Effector memory CD4-positive, alpha-beta T cell (primary cell): ENCODE results near the gene IPP.
"Not testable (repeated sequence)": the region's sequence is repeated elsewhere in the genome, so short reads cannot be mapped to it uniquely, and the experiment has no call there.

Source experiments
- DNase-seq, 3 donors: peaks; one replicate each; pipeline ENCODE4 v3.0.0-alpha.2; 2020
- H3K27ac ChIP-seq: 2 replicates; pipeline ENCODE4 v1.7.0; 2013; ENCODE audit warnings: mild to moderate bottlenecking, low read length, moderate library complexity; ENCODE audit not compliant: insufficient read depth, poor library complexity, severe bottlenecking
- H3K27me3 ChIP-seq: replicated peaks from 2 replicates; pipeline ENCODE4 v1.7.0; 2013; ENCODE audit warnings: mild to moderate bottlenecking, low read length; ENCODE audit not compliant: insufficient read depth, control insufficient read depth, poor library complexity, severe bottlenecking
- H3K36me3 ChIP-seq: 2 replicates; pipeline ENCODE4 v1.7.0; 2013; ENCODE audit warnings: mild to moderate bottlenecking, low read length, moderate library complexity; ENCODE audit not compliant: control insufficient read depth, insufficient read depth
- H3K4me1 ChIP-seq: 2 replicates; pipeline ENCODE4 v1.7.0; 2013; ENCODE audit warnings: low read length, mild to moderate bottlenecking; ENCODE audit not compliant: control insufficient read depth, insufficient read depth, poor library complexity, severe bottlenecking
- H3K4me3 ChIP-seq: 2 replicates; pipeline ENCODE4 v1.7.0; 2013; ENCODE audit warnings: low read length, low read depth, mild to moderate bottlenecking; ENCODE audit not compliant: insufficient read depth, poor library complexity, severe bottlenecking
- H3K9me3 ChIP-seq: 2 replicates; pipeline ENCODE4 v1.7.0; 2013; ENCODE audit warnings: mild to moderate bottlenecking, low read length, moderate library complexity; ENCODE audit not compliant: control insufficient read depth

Gene IPP

GRCh38 chr1:45686015-45686287 lies 64.5 kb downstream of the IPP start:
- no peaks in the 10 kb centered on the region for H3K36me3 ChIP-seq
- H3K4me1 ChIP-seq, result peaks cover 3% of the 10 kb centered on the region
- peak overlapping the region; percentile 100 for H3K4me3 ChIP-seq
- no peaks in the 10 kb centered on the region for H3K9me3 ChIP-seq
- peak; percentile 38 to 54 (median 39) for DNase-seq
- peak overlapping the region; percentile 94 for H3K27ac ChIP-seq
- no peaks in the 10 kb centered on the region for H3K27me3 ChIP-seq

- H3K27ac ChIP-seq, result peak overlapping the region; percentile 94
- DNase-seq, result no peak
- H3K36me3 ChIP-seq, result no peaks in the 10 kb centered on the region
- H3K9me3 ChIP-seq, result no peaks in the 10 kb centered on the region
- H3K4me3 ChIP-seq, result peak overlapping the region; percentile 100
- no peaks in the 10 kb centered on the region for H3K27me3 ChIP-seq
- peaks cover 3% of the 10 kb centered on the region for H3K4me1 ChIP-seq
Observed at GRCh38 chr1:45685308-45686014, 65.0 kb downstream of the IPP start.

- no peak for DNase-seq
- Histone ChIP-seq H3K4me3 (no peak overlapping the region), H3K4me1 (peaks cover 3% of the 10 kb centered on the region), H3K9me3 (no peaks in the 10 kb centered on the region), H3K27ac (no peak overlapping the region), H3K27me3 (no peaks in the 10 kb centered on the region), H3K36me3 (no peaks in the 10 kb centered on the region)
Observed at GRCh38 chr1:45684402-45684801, 66.1 kb downstream of the IPP start.

- Histone ChIP-seq H3K4me3 (no peak overlapping the region), H3K4me1 (peaks cover 3% of the 10 kb centered on the region), H3K36me3 (no peaks in the 10 kb centered on the region), H3K9me3 (no peaks in the 10 kb centered on the region), H3K27me3 (no peaks in the 10 kb centered on the region), H3K27ac (no peak overlapping the region)
- DNase-seq, result no peak
Observed at GRCh38 chr1:45682942-45683341, 67.5 kb downstream of the IPP start.

- no peaks in the 10 kb centered on the region for H3K27me3 ChIP-seq
- H3K27ac ChIP-seq, result no peak overlapping the region
- no peak for DNase-seq
- no peak overlapping the region for H3K4me3 ChIP-seq
- no peaks in the 10 kb centered on the region for H3K36me3 ChIP-seq
- no peaks in the 10 kb centered on the region for H3K9me3 ChIP-seq
- H3K4me1 ChIP-seq, result peaks cover under 1% of the 10 kb centered on the region
Observed at GRCh38 chr1:45679123-45679522, 71.3 kb downstream of the IPP start.

- DNase-seq, result no peak
- Histone ChIP-seq H3K9me3 (no peaks in the 10 kb centered on the region), H3K4me1 (no peaks in the 10 kb centered on the region), H3K27me3 (no peaks in the 10 kb centered on the region), H3K27ac (no peak overlapping the region), H3K36me3 (no peaks in the 10 kb centered on the region), H3K4me3 (no peak overlapping the region)
Observed at GRCh38 chr1:45678489-45678888, 72.0 kb downstream of the IPP start.

- DNase-seq, result no peak
Observed at GRCh38 chr1:45677751-45678245, 72.7 kb downstream of the IPP start.

GRCh38 chr1:45676553-45676952 lies 73.9 kb downstream of the IPP start:
- DNase-seq, H3K4me3 ChIP-seq, H3K27me3 ChIP-seq, H3K36me3 ChIP-seq, H3K27ac ChIP-seq, H3K4me1 ChIP-seq, H3K9me3 ChIP-seq: not testable (repeated sequence)

More at GRCh38 chr1:45677751-45678245, 72.7 kb downstream of the IPP start:
- no peaks in the 10 kb centered on the region for H3K36me3 ChIP-seq
- H3K4me1 ChIP-seq, result no peaks in the 10 kb centered on the region
- H3K27me3 ChIP-seq, result no peaks in the 10 kb centered on the region
- H3K4me3 ChIP-seq, result no peak overlapping the region
- H3K27ac ChIP-seq, result no peak overlapping the region
- H3K9me3 ChIP-seq, result no peaks in the 10 kb centered on the region

GRCh38 chr1:45674478-45674877 lies 76.0 kb downstream of the IPP start:
- no peaks in the 10 kb centered on the region for H3K9me3 ChIP-seq
- H3K4me1 ChIP-seq, result no peaks in the 10 kb centered on the region
- no peak overlapping the region for H3K4me3 ChIP-seq
- no peak overlapping the region for H3K27ac ChIP-seq
- H3K36me3 ChIP-seq, result no peaks in the 10 kb centered on the region
- H3K27me3 ChIP-seq, result no peaks in the 10 kb centered on the region
- DNase-seq, result no peak

GRCh38 chr1:45673956-45674355 lies 76.5 kb downstream of the IPP start:
- no peaks in the 10 kb centered on the region for H3K36me3 ChIP-seq
- no peak for DNase-seq
- no peak overlapping the region for H3K4me3 ChIP-seq
- no peaks in the 10 kb centered on the region for H3K9me3 ChIP-seq
- no peaks in the 10 kb centered on the region for H3K4me1 ChIP-seq
- no peaks in the 10 kb centered on the region for H3K27me3 ChIP-seq
- no peak overlapping the region for H3K27ac ChIP-seq
